ENCODE results near the gene EMC1.
"Not testable (repeated sequence)": the region's sequence is repeated elsewhere in the genome, so short reads cannot be mapped to it uniquely, and the experiment has no call there.

GRCh38 chr1:19273844-19274531, 22.7 kb upstream of the EMC1 start:
- not testable (repeated sequence) for TF ChIP-seq CTCF (IDR thresholded peaks at IDR 0.05; ENCODE audit: low read depth, low read length, poor library complexity, severe bottlenecking); EZH2phosphoT487 (IDR thresholded peaks at IDR 0.05; ENCODE audit: borderline replicate concordance, low read length)

Measured in DOHH2 (cell line).